ENCODE data around the gene ZKSCAN2. TPM values are rescaled to one million over a fixed set of nuclear protein-coding genes. Genes with fewer than 3 reads are reported as not detected.

The ZKSCAN2 gene
- total and polyA plus RNA-seq, 11 donors: 1.7 to 8.0 (median 4.2) TPM

DNA sequence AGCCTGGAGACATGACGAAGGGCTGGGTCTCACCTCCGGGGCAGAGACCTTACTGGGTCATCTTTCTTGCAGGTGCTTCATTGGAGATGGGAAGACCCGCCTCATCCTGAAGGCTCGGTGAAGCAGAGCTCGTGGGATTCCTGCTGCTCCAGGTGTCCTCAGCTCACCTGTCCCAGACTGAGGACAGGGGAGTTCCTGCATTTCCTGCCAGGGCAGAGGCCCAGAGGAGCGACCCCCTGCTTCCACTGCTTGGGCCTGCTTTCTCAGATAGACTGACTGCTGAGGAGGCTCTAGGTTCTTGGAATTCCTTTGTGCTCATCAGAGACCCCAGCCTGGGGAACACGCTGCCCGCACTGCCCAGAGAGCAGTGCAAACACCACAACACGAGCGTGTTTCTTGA lies 29.3 kb downstream of the ZKSCAN2 start:
- Histone ChIP-seq H3K9me3 (no peaks in the 10 kb centered on the region), H3K4me3 (no peak overlapping the region), H3K4me1 (peaks cover 0 to 9% (median 0%) of the 10 kb centered on the region in 12 donors), H3K27ac (no peak overlapping the region), H3K27me3 (no peaks in the 10 kb centered on the region), H3K36me3 (no peaks in the 10 kb centered on the region)
- ATAC-seq (no peak), DNase-seq (no peak)
- intact Hi-C loops (cut with DNase I): loop anchor here in 8 of 10 donors (5.0 to 10.0 kb wide), 8 partner anchors 94 to 324 kb away; partner anchors contain the start of gene LCMT1 (in 1 of the 8)
- WGBS, 4 donors: 74 to 83% (median 80%) methylated on average over 10 of the region's 10 CpGs
- no peak for TF ChIP-seq POLR2A (IDR thresholded peaks at IDR 0.05)
- TF ChIP-seq, protein P1, sequence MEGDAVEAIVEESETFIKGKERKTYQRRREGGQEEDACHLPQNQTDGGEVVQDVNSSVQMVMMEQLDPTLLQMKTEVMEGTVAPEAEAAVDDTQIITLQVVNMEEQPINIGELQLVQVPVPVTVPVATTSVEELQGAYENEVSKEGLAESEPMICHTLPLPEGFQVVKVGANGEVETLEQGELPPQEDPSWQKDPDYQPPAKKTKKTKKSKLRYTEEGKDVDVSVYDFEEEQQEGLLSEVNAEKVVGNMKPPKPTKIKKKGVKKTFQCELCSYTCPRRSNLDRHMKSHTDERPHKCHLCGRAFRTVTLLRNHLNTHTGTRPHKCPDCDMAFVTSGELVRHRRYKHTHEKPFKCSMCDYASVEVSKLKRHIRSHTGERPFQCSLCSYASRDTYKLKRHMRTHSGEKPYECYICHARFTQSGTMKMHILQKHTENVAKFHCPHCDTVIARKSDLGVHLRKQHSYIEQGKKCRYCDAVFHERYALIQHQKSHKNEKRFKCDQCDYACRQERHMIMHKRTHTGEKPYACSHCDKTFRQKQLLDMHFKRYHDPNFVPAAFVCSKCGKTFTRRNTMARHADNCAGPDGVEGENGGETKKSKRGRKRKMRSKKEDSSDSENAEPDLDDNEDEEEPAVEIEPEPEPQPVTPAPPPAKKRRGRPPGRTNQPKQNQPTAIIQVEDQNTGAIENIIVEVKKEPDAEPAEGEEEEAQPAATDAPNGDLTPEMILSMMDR (IDR thresholded peaks at IDR 0.05): no peak

DNA sequence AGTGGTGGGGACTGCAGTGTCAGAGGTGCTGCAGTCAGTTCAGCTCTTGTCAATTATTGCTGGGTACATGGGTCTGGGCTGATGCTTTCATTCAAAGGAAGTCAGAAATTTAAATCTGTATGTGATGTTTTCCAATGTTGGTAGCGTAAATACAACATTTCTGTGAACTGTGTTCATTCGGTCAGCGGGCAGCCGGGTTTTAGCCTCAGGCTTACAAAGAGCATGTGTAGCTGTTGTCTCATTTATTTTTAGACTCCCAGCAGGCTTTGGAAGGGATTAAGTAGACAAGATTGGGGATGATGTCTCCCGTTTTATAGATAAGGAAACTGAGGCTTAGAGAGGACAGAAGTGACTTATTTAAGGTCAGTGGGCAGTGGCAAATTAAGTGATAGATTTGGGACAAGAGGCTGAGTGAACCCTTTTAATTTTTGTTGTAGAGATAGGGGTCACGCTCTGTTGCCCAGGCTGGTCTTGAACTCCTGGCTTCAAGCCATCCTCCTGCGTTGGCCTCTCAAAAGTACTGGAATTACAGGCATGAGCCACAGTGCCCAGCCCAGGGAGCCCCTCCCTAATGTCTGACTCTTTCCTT lies 32.8 kb downstream of the ZKSCAN2 start:
- Histone ChIP-seq H3K4me3 (no peak overlapping the region), H3K36me3 (no peaks in the 10 kb centered on the region), H3K27me3 (no peaks in the 10 kb centered on the region), H3K9me3 (no peaks in the 10 kb centered on the region), H3K27ac (no peak overlapping the region), H3K4me1 (peaks cover 0 to 9% (median 0%) of the 10 kb centered on the region in 12 donors)
- no peak for TF ChIP-seq POLR2A (IDR thresholded peaks at IDR 0.05)
- TF ChIP-seq, protein P1 (IDR thresholded peaks at IDR 0.05): no peak
- no peak for ATAC-seq
- intact Hi-C loops (cut with DNase I): loop anchor here (1.0 to 10.0 kb wide), 11 partner anchors 90 to 320 kb away; partner anchors contain the start of gene LCMT1 (in 1 of the 10)
- DNase-seq: no peak
- WGBS, 4 donors: 66 to 70% (median 68%) methylated on average over 7 of the region's 7 CpGs

DNA sequence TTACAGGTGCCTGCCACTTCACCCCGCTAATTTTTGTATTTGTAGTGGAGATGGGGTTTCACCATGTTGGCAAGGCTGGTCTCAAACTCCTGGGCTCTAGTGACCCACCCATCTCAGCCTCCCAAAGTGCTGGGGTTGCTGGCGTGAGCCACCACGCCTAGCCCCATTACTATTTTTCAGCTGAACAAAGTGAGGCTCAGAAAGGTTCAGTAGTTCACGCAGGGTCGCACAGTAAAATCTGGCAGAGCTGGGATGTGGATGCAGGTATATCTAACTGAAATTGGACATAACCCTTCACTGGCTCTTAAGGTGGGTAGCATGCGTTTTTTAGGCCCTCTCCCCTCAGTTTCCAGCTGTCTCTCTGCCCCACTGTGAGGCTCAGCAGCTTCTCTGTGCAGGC lies 33.7 kb downstream of the ZKSCAN2 start:
- intact Hi-C loops (cut with DNase I): loop anchor here in 7 of 10 donors (2.0 to 10.0 kb wide), 8 partner anchors 89 to 319 kb away; partner anchors contain the start of gene LCMT1 (in 1 of the 7)

DNA sequence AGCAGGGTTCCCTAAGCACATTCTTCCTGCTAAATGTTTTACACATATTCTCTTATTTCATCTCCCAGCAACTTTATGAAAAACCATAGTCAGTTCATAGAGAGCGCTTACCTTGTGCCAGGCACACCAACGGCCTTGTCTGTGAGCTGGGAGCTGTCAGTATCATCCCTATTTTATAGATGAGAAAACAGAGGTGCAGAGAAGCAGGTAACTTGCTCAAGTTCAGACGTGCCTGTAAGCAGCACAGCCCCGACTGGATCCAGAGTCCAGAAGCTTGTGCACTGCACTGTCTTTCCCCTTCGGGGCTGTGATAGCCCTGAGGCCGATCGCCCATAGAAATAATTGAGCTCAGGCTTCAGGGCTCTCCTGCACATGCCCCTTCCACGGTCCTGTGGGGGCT lies 34.7 kb downstream of the ZKSCAN2 start:
- 74 to 83% (median 80%) methylated on average over 8 of the region's 8 CpGs for WGBS, 4 donors
- Histone ChIP-seq H3K27me3 (peaks cover 0 to 7% (median 0%) of the 10 kb centered on the region in 9 donors), H3K36me3 (no peaks in the 10 kb centered on the region), H3K4me3 (no peak overlapping the region), H3K27ac (no peak overlapping the region), H3K9me3 (no peaks in the 10 kb centered on the region), H3K4me1 (peaks cover 0 to 9% (median 0%) of the 10 kb centered on the region in 12 donors)
- DNase-seq: no peak
- TF ChIP-seq, protein P1 (IDR thresholded peaks at IDR 0.05): no peak
- no peak for TF ChIP-seq POLR2A (IDR thresholded peaks at IDR 0.05)
- ATAC-seq: no peak
- intact Hi-C loops (cut with DNase I): loop anchor here in 6 of 10 donors (10.0 kb wide), 6 partner anchors 88 to 318 kb away; partner anchors contain the start of gene LCMT1 (in 1 of the 6)

More for the DNA sequence above, 33.7 kb downstream of the ZKSCAN2 start:
- TF ChIP-seq, protein P1 (IDR thresholded peaks at IDR 0.05): no peak
- no peak for TF ChIP-seq POLR2A (IDR thresholded peaks at IDR 0.05)
- WGBS, 4 donors: 76 to 87% (median 76%) methylated on average over 6 of the region's 6 CpGs
- Histone ChIP-seq H3K4me1 (peaks cover 0 to 9% (median 0%) of the 10 kb centered on the region in 12 donors), H3K27ac (no peak overlapping the region), H3K4me3 (no peak overlapping the region), H3K9me3 (no peaks in the 10 kb centered on the region), H3K27me3 (peaks cover 0 to 2% (median 0%) of the 10 kb centered on the region in 9 donors), H3K36me3 (no peaks in the 10 kb centered on the region)
- DNase-seq (no peak), ATAC-seq (no peak)

All from heart left ventricle (tissue), 16 donors.